H1 (cell line): ENCODE data around the gene LRRIQ4. TPM values are rescaled to one million over a fixed set of nuclear protein-coding genes. Genes with fewer than 3 reads are reported as not detected.

ENCODE experiments used
- CTCF ChIA-PET: fragments of 300-600 bp; sonication (Branson Sonifier 250); formaldehyde crosslinking; loops from one replicate; lab custom pipeline; 2021; ENCODE audit not compliant: partially characterized antibody; lab: Charles Lee
- POLR2A ChIA-PET: fragments of 300-600 bp; sonication (Branson Sonifier 250); formaldehyde crosslinking; loops from one replicate; lab custom pipeline; 2021; ENCODE audit warnings: inconsistent platforms; ENCODE audit not compliant: partially characterized antibody; lab: Charles Lee
- DNase-seq, 2 experiments: peaks; one replicate each; pipeline versions ENCODE4 v3.0.0 to v3.0.0-alpha.2; 2010 to 2022; ENCODE audit warnings: low spot score in 2 of 2, low read depth in 1 of 2, mixed read lengths in 1 of 2
- FAIRE-seq: peaks from 2 replicates; lab custom pipeline; 2011; peaks lifted over from hg19 to GRCh38; lab: Jason Lieb, UNC
- H2AFZ ChIP-seq: 2 replicates; pipeline ENCODE4 v1.8.1; 2012; ENCODE audit warnings: low read length, inconsistent platforms
- H2AK5ac ChIP-seq: 2 replicates; pipeline ENCODE4 v1.6.1; 2013; ENCODE audit warnings: low read depth, low read length
- H2BK120ac ChIP-seq: replicated peaks from 2 replicates; pipeline ENCODE3; 2013; ENCODE audit warnings: low read depth, low read length, inconsistent platforms
- H2BK12ac ChIP-seq: 2 replicates; pipeline ENCODE4 v1.6.1; 2013; ENCODE audit warnings: low read depth, low read length
- H2BK15ac ChIP-seq: 2 replicates; pipeline ENCODE4 v1.6.1; 2013; ENCODE audit warnings: low read length
- H2BK20ac ChIP-seq: 2 replicates; pipeline ENCODE4 v1.6.1; 2013; ENCODE audit warnings: low read length
- H2BK5ac ChIP-seq: 2 replicates; pipeline ENCODE4 v1.6.1; 2013; ENCODE audit warnings: low read depth, low read length
- H3K14ac ChIP-seq: 2 replicates; pipeline ENCODE4 v1.6.1; 2013; ENCODE audit warnings: inconsistent platforms; ENCODE audit not compliant: insufficient read length
- H3K18ac ChIP-seq: 2 replicates; pipeline ENCODE4 v1.6.1; 2013; ENCODE audit warnings: low read length; ENCODE audit errors: extremely low read depth
- H3K23ac ChIP-seq: 2 replicates; pipeline ENCODE4 v1.6.1; 2013; ENCODE audit warnings: inconsistent platforms; ENCODE audit not compliant: insufficient read length
- H3K23me2 ChIP-seq: 2 replicates; pipeline ENCODE4 v1.6.1; 2013; ENCODE audit warnings: low read depth, low read length
- H3K27ac ChIP-seq: 2 replicates; pipeline ENCODE4 v1.6.1; 2011; ENCODE audit warnings: low read depth, low read length, inconsistent platforms
- H3K27me3 ChIP-seq, 4 experiments: replicated peaks in 1 of 4; 1 replicate in 1 of 4; 2 replicates in 3 of 4; pipeline versions ENCODE4 v1.6.1 to v1.8.1; 2011 to 2013; ENCODE audit warnings: low read length in 3 of 4, mild to moderate bottlenecking in 3 of 4, inconsistent platforms in 2 of 4, mixed read lengths in 2 of 4, moderate library complexity in 1 of 4; ENCODE audit not compliant: control insufficient read depth in 3 of 4, insufficient read depth in 3 of 4; ENCODE audit errors: extremely low read depth in 1 of 4
- H3K36me3 ChIP-seq, 4 experiments: 2 replicates each; pipeline versions ENCODE4 v1.6.1 to v1.8.1; 2011 to 2013; ENCODE audit warnings: mild to moderate bottlenecking in 4 of 4, low read length in 3 of 4, moderate library complexity in 2 of 4, control low read depth in 1 of 4, inconsistent platforms in 1 of 4; ENCODE audit not compliant: insufficient read depth in 4 of 4, control insufficient read depth in 2 of 4
- H3K4ac ChIP-seq: replicated peaks from 2 replicates; pipeline ENCODE3; 2013; ENCODE audit warnings: low read length, low read depth, mixed read lengths, inconsistent platforms; ENCODE audit not compliant: insufficient read length
- H3K4me1 ChIP-seq, 4 experiments: replicated peaks in 1 of 4; 1 replicate in 1 of 4; 2 replicates in 3 of 4; pipeline versions ENCODE4 v1.6.1 to v1.8.1; 2011 to 2013; ENCODE audit warnings: low read length in 3 of 4, inconsistent platforms in 2 of 4, mixed read lengths in 1 of 4; ENCODE audit not compliant: insufficient read depth in 4 of 4, control insufficient read depth in 3 of 4
- H3K4me2 ChIP-seq, 2 experiments: 2 replicates each; pipeline versions ENCODE4 v1.6.1 to v1.8.1; 2011 to 2013; ENCODE audit warnings: low read depth in 2 of 2, low read length in 2 of 2, control low read depth in 1 of 2, inconsistent platforms in 1 of 2, mild to moderate bottlenecking in 1 of 2; ENCODE audit not compliant: insufficient read depth in 1 of 2
- H3K4me3 ChIP-seq, 4 experiments: fragments of 200-600, 300-600 bp in 1 of 4; sonication (generic), shearing (Covaris generic), sonication (Bioruptor Twin) in 1 of 4; 2 replicates each; pipeline versions ENCODE4 v1.5.1 to v1.8.1; 2011 to 2016; ENCODE audit warnings: low read length in 4 of 4, low read depth in 3 of 4, control low read depth in 2 of 4, inconsistent platforms in 2 of 4, mild to moderate bottlenecking in 2 of 4, mixed read lengths in 1 of 4, moderate library complexity in 1 of 4; ENCODE audit not compliant: insufficient read depth in 2 of 4; ENCODE audit errors: extremely low read depth in 1 of 4
- H3K56ac ChIP-seq: replicated peaks from 2 replicates; pipeline ENCODE3; 2013; ENCODE audit warnings: low read depth, mild to moderate bottlenecking, mixed read lengths, low read length, inconsistent platforms; ENCODE audit not compliant: insufficient read length
- H3K79me1 ChIP-seq: 2 replicates; pipeline ENCODE4 v1.6.1; 2013; ENCODE audit warnings: low read depth, low read length, control low read depth
- H3K79me2 ChIP-seq, 2 experiments: 2 replicates each; pipeline versions ENCODE4 v1.6.1 to v1.8.1; 2012 to 2013; ENCODE audit warnings: low read length in 2 of 2, mild to moderate bottlenecking in 2 of 2, inconsistent platforms in 1 of 2; ENCODE audit not compliant: insufficient read depth in 2 of 2, control insufficient read depth in 1 of 2
- H3K9ac ChIP-seq, 4 experiments: replicated peaks in 1 of 4; 1 replicate in 1 of 4; 2 replicates in 3 of 4; pipeline versions ENCODE4 v1.6.1 to v1.8.1; 2011 to 2013; ENCODE audit warnings: low read depth in 3 of 4, low read length in 3 of 4, control low read depth in 2 of 4, mild to moderate bottlenecking in 2 of 4, moderate library complexity in 2 of 4, inconsistent platforms in 1 of 4; ENCODE audit errors: extremely low read depth in 1 of 4
- H3K9me3 ChIP-seq, 2 experiments: 2 replicates each; pipeline versions ENCODE4 v1.6.1 to v1.8.1; 2012 to 2013; ENCODE audit warnings: mild to moderate bottlenecking in 2 of 2, moderate library complexity in 2 of 2, control low read depth in 1 of 2, inconsistent platforms in 1 of 2, low read depth in 1 of 2, low read length in 1 of 2, mixed read lengths in 1 of 2; ENCODE audit not compliant: insufficient read depth in 2 of 2
- H4K20me1 ChIP-seq, 2 experiments: replicated peaks in 1 of 2; 2 replicates each; pipeline versions ENCODE3 to v1.8.1; 2011 to 2013; ENCODE audit warnings: inconsistent platforms in 2 of 2, low read length in 2 of 2, mild to moderate bottlenecking in 1 of 2; ENCODE audit not compliant: insufficient read depth in 2 of 2, control insufficient read depth in 1 of 2
- H4K5ac ChIP-seq: 2 replicates; pipeline ENCODE4 v1.6.1; 2013; ENCODE audit warnings: low read length, low read depth, mixed read lengths, inconsistent platforms; ENCODE audit not compliant: insufficient read length
- H4K8ac ChIP-seq: 2 replicates; pipeline ENCODE4 v1.8.0; 2013; ENCODE audit warnings: mild to moderate bottlenecking, moderate library complexity, low read length, inconsistent platforms; ENCODE audit not compliant: insufficient read depth; ENCODE audit errors: extremely low read depth
- H4K91ac ChIP-seq: replicated peaks from 2 replicates; pipeline ENCODE3; 2013; ENCODE audit warnings: low read length, mixed read lengths, inconsistent platforms; ENCODE audit not compliant: insufficient read length
- BCL11A ChIP-seq, 2 experiments: IDR thresholded peaks; one replicate each; pipeline ENCODE4 v1.6.1; 2011; ENCODE audit warnings: low read depth in 2 of 2, low read length in 2 of 2, mild to moderate bottlenecking in 2 of 2
- BRCA1 ChIP-seq: IDR thresholded peaks from 2 replicates; pipeline ENCODE4 v1.6.1; 2012; ENCODE audit warnings: low read depth, low read length, improper control_type of control experiment
- CBX8 ChIP-seq: fragments of 300-800, 300-1000 bp; sonication (generic); IDR thresholded peaks from 2 replicates; pipeline ENCODE4 v1.7.1; 2016; ENCODE audit warnings: low read depth, low read length, borderline replicate concordance
- CTBP2 ChIP-seq: IDR thresholded peaks from 2 replicates; pipeline ENCODE4 v1.7.0; 2011; ENCODE audit warnings: borderline replicate concordance, mild to moderate bottlenecking, moderate library complexity, mixed read lengths, low read length; ENCODE audit not compliant: insufficient read depth, insufficient read length
- EZH2 ChIP-seq: fragments of 200-600 bp; sonication (generic); IDR thresholded peaks from 2 replicates; pipeline ENCODE4 v1.7.1; 2012; ENCODE audit warnings: low read depth, mild to moderate bottlenecking, moderate library complexity, low read length, inconsistent platforms; ENCODE audit not compliant: severe bottlenecking
- PHF8 ChIP-seq: fragments of 200-600 bp; sonication (generic); conservative IDR thresholded peaks from 2 replicates; pipeline ENCODE4 v1.7.1; 2012; ENCODE audit warnings: low read depth, mild to moderate bottlenecking, inconsistent platforms, low read length, moderate library complexity
- RFX5 ChIP-seq: IDR thresholded peaks from 2 replicates; pipeline ENCODE4 v1.6.1; 2011; ENCODE audit warnings: low read depth, low read length, improper control_type of control experiment, borderline replicate concordance
- SIN3A ChIP-seq, 2 experiments: IDR thresholded peaks in 1 of 2; conservative IDR thresholded peaks in 1 of 2; 2 replicates each; pipeline ENCODE4 v1.6.1; 2011 to 2012; ENCODE audit warnings: low read length in 2 of 2, improper control_type of control experiment in 1 of 2, low read depth in 1 of 2, mild to moderate bottlenecking in 1 of 2
- SP4 ChIP-seq: IDR thresholded peaks from 2 replicates; pipeline ENCODE4 v1.6.1; 2012; ENCODE audit warnings: low read length, inconsistent platforms
- TBP ChIP-seq: IDR thresholded peaks from 2 replicates; pipeline ENCODE4 v1.6.1; 2011; ENCODE audit warnings: low read depth, low read length, improper control_type of control experiment
- TCF12 ChIP-seq: IDR thresholded peaks from 2 replicates; pipeline ENCODE4 v1.6.1; 2011; ENCODE audit warnings: low read depth, mild to moderate bottlenecking, low read length
- ZNF274 ChIP-seq: IDR thresholded peaks from 2 replicates; pipeline ENCODE4 v1.7.0; 2012; ENCODE audit warnings: low read length, borderline replicate concordance; ENCODE audit errors: extremely low read depth
- WGBS, 2 experiments: shearing (Covaris generic) in 1 of 2; methylation state at CpG; one replicate each; pipeline versions ENCODE4 v1.1.6 to v1.1.7; 2013 to 2015; ENCODE audit warnings: low lambda C conversion rate in 2 of 2, mixed read lengths in 2 of 2, inconsistent platforms in 1 of 2, low coverage in 1 of 2, missing lambda C conversion rate in 1 of 2; ENCODE audit not compliant: insufficient replicate concordance in 2 of 2, insufficient coverage in 1 of 2, insufficient read length in 1 of 2; ENCODE audit errors: extremely low coverage in 1 of 2, missing lambda C conversion rate in 1 of 2; 5-methylcytosine and 5-hydroxymethylcytosine counted together
- polyA plus RNA-seq, 7 experiments: library from polyadenylated mRNA; depleted of rRNA in 3 of 7; stranded (reverse) in 5 of 7; unstranded in 2 of 7; fragments of >200 nt in 5 of 7; fragments of 200-250 nt in 2 of 7; gene quantifications; 1 replicate in 5 of 7; 2 replicates in 1 of 7; 4 replicates in 1 of 7; pipeline versions ENCODE4 v1.2.1 to v1.2.3, GENCODE V29; 2011 to 2013; ENCODE audit warnings: missing spikeins in 2 of 7, mixed read lengths in 2 of 7
- total RNA-seq: library from RNA; stranded (reverse); fragmentation: NEBNext Ultra II Directional; extraction: Animal tissue kit (Norgen Biotek cat#: 25700); gene quantifications from 2 replicates; pipeline ENCODE4 v1.2.1, GENCODE V29; 2021
- TF ChIP-seq, protein P1 (sequence below): IDR thresholded peaks from 2 replicates; pipeline ENCODE4 v1.6.1; 2012; ENCODE audit warnings: low read length, inconsistent platforms

LRRIQ4 gene
- total and polyA plus RNA-seq, 2 of the 8 experiments (the other 6 are each of a cell fraction or from before 2014, with no cell fraction given) = 0.08 TPM; not detected in 1

DNA sequence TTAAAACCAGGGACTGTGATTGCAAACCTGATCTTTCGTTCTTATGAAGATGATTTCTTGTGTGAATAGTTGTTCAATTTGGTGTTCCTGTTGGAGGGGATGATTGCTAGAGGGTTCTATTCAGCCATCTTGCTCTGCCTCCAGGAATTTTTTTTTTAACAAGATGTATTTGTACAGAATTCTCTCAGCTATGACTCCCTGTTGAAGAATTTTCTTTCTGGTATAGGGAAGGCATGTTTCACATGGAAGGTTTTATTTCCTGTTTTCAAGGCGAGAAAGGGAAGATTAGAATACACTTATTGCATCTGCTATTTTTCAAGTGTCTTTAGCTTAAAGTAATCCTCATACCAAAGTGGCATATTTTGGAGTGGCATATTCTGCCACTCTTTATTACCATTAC, 5.6 kb downstream of the LRRIQ4 start:
- WGBS, 2 experiments = 90% methylated on average over 2 of the region's 2 CpGs; no CpG with 5 or more reads in 1 of the 2 experiments
- TF ChIP-seq, protein P1, sequence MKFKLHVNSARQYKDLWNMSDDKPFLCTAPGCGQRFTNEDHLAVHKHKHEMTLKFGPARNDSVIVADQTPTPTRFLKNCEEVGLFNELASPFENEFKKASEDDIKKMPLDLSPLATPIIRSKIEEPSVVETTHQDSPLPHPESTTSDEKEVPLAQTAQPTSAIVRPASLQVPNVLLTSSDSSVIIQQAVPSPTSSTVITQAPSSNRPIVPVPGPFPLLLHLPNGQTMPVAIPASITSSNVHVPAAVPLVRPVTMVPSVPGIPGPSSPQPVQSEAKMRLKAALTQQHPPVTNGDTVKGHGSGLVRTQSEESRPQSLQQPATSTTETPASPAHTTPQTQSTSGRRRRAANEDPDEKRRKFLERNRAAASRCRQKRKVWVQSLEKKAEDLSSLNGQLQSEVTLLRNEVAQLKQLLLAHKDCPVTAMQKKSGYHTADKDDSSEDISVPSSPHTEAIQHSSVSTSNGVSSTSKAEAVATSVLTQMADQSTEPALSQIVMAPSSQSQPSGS = no peak
- TF ChIP-seq BCL11A (IDR thresholded peaks at IDR 0.05; ENCODE audit: low read depth in 2 of 2, low read length in 2 of 2) = no peak
- TF ChIP-seq ZNF274 = no peak
- TF ChIP-seq CTBP2 = no peak
- no peak for TF ChIP-seq EZH2
- no peak for TF ChIP-seq BRCA1
- TF ChIP-seq TBP = no peak
- no peak for TF ChIP-seq PHF8
- TF ChIP-seq SP4 = no peak
- no peak for TF ChIP-seq SIN3A (conservative IDR thresholded peaks at IDR 0.05 in 1 of 2, IDR thresholded peaks at IDR 0.05 in 1 of 2; ENCODE audit: low read depth in 1 of 2, low read length in 2 of 2)
- no peak for TF ChIP-seq RFX5
- TF ChIP-seq CBX8 = no peak
- TF ChIP-seq TCF12 = no peak

More for the DNA sequence above, 5.6 kb downstream of the LRRIQ4 start:
- H2AK5ac ChIP-seq = no peak overlapping the region
- H3K79me2 ChIP-seq = no peaks in the 10 kb centered on the region
- H2BK15ac ChIP-seq = no peak overlapping the region
- no peak overlapping the region for H3K23ac ChIP-seq
- no peak overlapping the region for H3K9ac ChIP-seq
- no peak for FAIRE-seq
- no peak overlapping the region for H3K27ac ChIP-seq
- H3K14ac ChIP-seq = no peak overlapping the region
- POLR2A ChIA-PET = no interaction called here
- no peak overlapping the region for H3K4ac ChIP-seq
- no peak overlapping the region for H4K91ac ChIP-seq
- CTCF ChIA-PET = no interaction called here
- no peak overlapping the region for H2BK5ac ChIP-seq
- H3K36me3 ChIP-seq = no peaks in the 10 kb centered on the region
- H4K20me1 ChIP-seq = no peaks in the 10 kb centered on the region
- H2BK12ac ChIP-seq = no peak overlapping the region
- H2BK120ac ChIP-seq = no peak overlapping the region
- 0 out of 2 replicates have a peak overlapping the region, but pooled peaks have one; percentile 6 for H2AFZ ChIP-seq
- no peaks in the 10 kb centered on the region for H3K23me2 ChIP-seq
- H2BK20ac ChIP-seq = no peak overlapping the region
- H4K5ac ChIP-seq = no peak overlapping the region
- no peak overlapping the region for H3K4me3 ChIP-seq
- no peak overlapping the region for H4K8ac ChIP-seq
- no peak overlapping the region for H3K4me2 ChIP-seq
- H3K9me3 ChIP-seq = no peaks in the 10 kb centered on the region; a peak in 1 of 4 replicates
- H3K27me3 ChIP-seq = peaks cover 0 to 6% (median 3%) of the 10 kb centered on the region in 4 experiments
- H3K18ac ChIP-seq = no peak overlapping the region
- H3K56ac ChIP-seq = no peak overlapping the region
- no peaks in the 10 kb centered on the region for H3K79me1 ChIP-seq
- DNase-seq = no peak
- peaks cover 2 to 4% (median 3%) of the 10 kb centered on the region in 4 experiments; a peak in 4 of 7 replicates for H3K4me1 ChIP-seq
